NCI-H2196 treated with DMSO at 0.1 percent for 48 hours (cell line): ENCODE data around the gene ANKRD55.
"Not testable (repeated sequence)": the region's sequence is repeated elsewhere in the genome, so short reads cannot be mapped to it uniquely, and the experiment has no call there.

Experiments used
- DNase-seq: peaks from one replicate; lab custom pipeline; 2025; ENCODE audit not compliant: unreplicated experiment; lab: John Stamatoyannopoulos, UW

ANKRD55 gene

GRCh38 chr5:56170557-56170956 is 62.6 kb downstream of the ANKRD55 start:
- DNase-seq, result no peak

- DNase-seq, result no peak
These were observed 63.2 kb downstream of the ANKRD55 start for GRCh38 chr5:56169949-56170348.

GRCh38 chr5:56169281-56169680 is 63.8 kb downstream of the ANKRD55 start:
- no peak for DNase-seq

GRCh38 chr5:56168066-56168478 is 65.1 kb downstream of the ANKRD55 start:
- DNase-seq, result no peak

GRCh38 chr5:56167519-56167918 is 65.6 kb downstream of the ANKRD55 start:
- no peak for DNase-seq

- DNase-seq, result no peak
These were observed 66.3 kb downstream of the ANKRD55 start for GRCh38 chr5:56166671-56167385.

GRCh38 chr5:56164376-56164775 is 68.8 kb downstream of the ANKRD55 start:
- DNase-seq, result no peak

GRCh38 chr5:56161927-56162326 is 71.2 kb downstream of the ANKRD55 start:
- DNase-seq, result no peak

GRCh38 chr5:56161439-56161823 is 71.7 kb downstream of the ANKRD55 start:
- no peak for DNase-seq

GRCh38 chr5:56160723-56161438 is 72.2 kb downstream of the ANKRD55 start:
- DNase-seq, result no peak

- DNase-seq, result no peak
These were observed 73.6 kb downstream of the ANKRD55 start for GRCh38 chr5:56159521-56159947.

- no peak for DNase-seq
These were observed 74.7 kb downstream of the ANKRD55 start for GRCh38 chr5:56158331-56158960.

GRCh38 chr5:56157191-56157621 is 75.9 kb downstream of the ANKRD55 start:
- DNase-seq, result not testable (repeated sequence)

GRCh38 chr5:56156585-56157190 is 76.4 kb downstream of the ANKRD55 start:
- DNase-seq, result not testable (repeated sequence)

GRCh38 chr5:56155992-56156584 is 77.0 kb downstream of the ANKRD55 start:
- no peak for DNase-seq

- no peak for DNase-seq
These were observed 78.2 kb downstream of the ANKRD55 start for GRCh38 chr5:56154732-56155484.

GRCh38 chr5:56152437-56152836 is 80.7 kb downstream of the ANKRD55 start:
- no peak for DNase-seq

- DNase-seq, result not testable (repeated sequence)
These were observed 82.4 kb downstream of the ANKRD55 start for GRCh38 chr5:56150756-56151155.

GRCh38 chr5:56148453-56148971 is 84.6 kb downstream of the ANKRD55 start:
- peak; percentile 34 for DNase-seq

GRCh38 chr5:56147659-56148230 is 85.4 kb downstream of the ANKRD55 start:
- no peak for DNase-seq
